HepG2 (cell line): Measurements from ENCODE around the gene MMP28. TPM values are rescaled to one million over a fixed set of nuclear protein-coding genes. Genes with fewer than 3 reads are reported as not detected.

Source experiments
- AFF4 ChIP-seq: sonication (generic); formaldehyde crosslinking; IDR thresholded peaks from 2 replicates; pipeline ENCODE4 v1.4.0; 2020; ENCODE audit warnings: missing genetic modification reagents
- BCLAF1 ChIP-seq: fragments of 450-650 bp; IDR thresholded peaks from 2 replicates; pipeline ENCODE4 v1.6.1; 2017; ENCODE audit warnings: mild to moderate bottlenecking
- MIER3 ChIP-seq: IDR thresholded peaks from 2 replicates; pipeline ENCODE4 v1.6.1; 2016; ENCODE audit warnings: missing compliant biosample characterization, borderline replicate concordance
- MTF2 ChIP-seq: sonication (generic); formaldehyde crosslinking; IDR thresholded peaks from 2 replicates; pipeline ENCODE4 v1.5.0; 2020; ENCODE audit warnings: missing genetic modification reagents, borderline replicate concordance
- SOX13 ChIP-seq, 3 experiments: fragments of 450-650 bp in 1 of 3; sonication (generic) in 1 of 3; formaldehyde crosslinking in 1 of 3; IDR thresholded peaks in 2 of 3; conservative IDR thresholded peaks in 1 of 3; 2 replicates each; pipeline versions ENCODE4 v1.5.0 to v1.6.1; 2016 to 2020; ENCODE audit warnings: antibody characterized with exemption in 1 of 3, mild to moderate bottlenecking in 1 of 3, missing compliant biosample characterization in 1 of 3, missing genetic modification reagents in 1 of 3, moderate library complexity in 1 of 3
- STAT6 ChIP-seq: sonication (generic); formaldehyde crosslinking; IDR thresholded peaks from 2 replicates; pipeline ENCODE4 v1.4.0; 2020; ENCODE audit warnings: missing genetic modification reagents, mild to moderate bottlenecking, borderline replicate concordance
- TIGD3 ChIP-seq: sonication (generic); formaldehyde crosslinking; IDR thresholded peaks from 2 replicates; pipeline ENCODE4 v1.5.1; 2020; ENCODE audit warnings: mild to moderate bottlenecking, missing genetic modification reagents, borderline replicate concordance
- ZBTB49 ChIP-seq: sonication (generic); formaldehyde crosslinking; IDR thresholded peaks from 2 replicates; pipeline ENCODE4 v1.4.0; 2020; ENCODE audit warnings: missing genetic modification reagents, borderline replicate concordance
- ZNF225 ChIP-seq: sonication (generic); formaldehyde crosslinking; IDR thresholded peaks from 2 replicates; pipeline ENCODE4 v1.4.0; 2020; ENCODE audit warnings: mild to moderate bottlenecking, missing genetic modification reagents
- ZNF580 ChIP-seq: IDR thresholded peaks from 2 replicates; pipeline ENCODE4 v1.6.1; 2016; ENCODE audit warnings: low read depth, borderline replicate concordance
- ZNF703 ChIP-seq: sonication (generic); formaldehyde crosslinking; IDR thresholded peaks from 2 replicates; pipeline ENCODE4 v1.5.1; 2020; ENCODE audit warnings: missing genetic modification reagents, mild to moderate bottlenecking, moderate library complexity, borderline replicate concordance
- ZNF768 ChIP-seq: sonication (generic); formaldehyde crosslinking; IDR thresholded peaks from 2 replicates; pipeline ENCODE4 v1.4.0; 2020; ENCODE audit warnings: missing genetic modification reagents
- polyA plus RNA-seq, 8 experiments: library from polyadenylated mRNA; depleted of rRNA in 3 of 8; stranded (reverse) in 7 of 8; unstranded in 1 of 8; fragments of >200 nt; fragmentation: Illumina TruSeq in 4 of 8; extraction: Trizol in 4 of 8; gene quantifications; 2 replicates each; pipeline versions ENCODE4 v1.2.1 to v1.2.3, GENCODE V29; 2011 to 2016; ENCODE audit warnings: low read depth in 4 of 8, missing spikeins in 1 of 8, mixed read lengths in 1 of 8; ENCODE audit not compliant: insufficient read depth in 1 of 8
- total RNA-seq, 5 experiments: library from RNA; depleted of rRNA; stranded (reverse); fragments of >200 nt; fragmentation: Illumina TruSeq; extraction: Trizol; gene quantifications; 2 replicates each; pipeline ENCODE4 v1.2.3, GENCODE V29; 2016; ENCODE audit warnings: low read depth in 1 of 5

The MMP28 gene
- total and polyA plus RNA-seq, 2 of the 13 experiments (the other 11 are each of a cell fraction or from before 2014, with no cell fraction given) = not detected

GRCh38 chr17:35764123-35764991, 31.1 kb downstream of the MMP28 start (continued):
- TF ChIP-seq AFF4 (CRISPR knock-in tag) (no peak), ZNF580 (peak; percentile 83), TIGD3 (no peak), BCLAF1 (no peak), ZNF703 (CRISPR knock-in tag) (no peak), ZBTB49 (no peak), MIER3 (no peak; the same call in 1 of the 2 replicates), MTF2 (peak; percentile 96), STAT6 (CRISPR knock-in tag) (peak; percentile 27; the same call in 1 of the 2 replicates), SOX13 (IDR thresholded peaks at IDR 0.05) (no peak), SOX13 (CRISPR knock-in tag; conservative IDR thresholded peaks at IDR 0.05 in 1 of 2, IDR thresholded peaks at IDR 0.05 in 1 of 2) (peak in 1 of 2 experiments; percentile 63; a peak in 2 of 4 replicates), ZNF225 (CRISPR knock-in tag) (peak; percentile 81; the same call in 1 of the 2 replicates), ZNF768 (CRISPR knock-in tag) (peak; percentile 74)
